ENCODE measurements around the gene CAMP.

GRCh38 chr3:48202632-48203031, 20.7 kb upstream of the CAMP start:
- TF ChIP-seq CTCF (IDR thresholded peaks at IDR 0.05; ENCODE audit: poor library complexity) (no peak), EZH2 (IDR thresholded peaks at IDR 0.05; ENCODE audit: borderline replicate concordance) (no peak), EZH2phosphoT487 (IDR thresholded peaks at IDR 0.05; ENCODE audit: low read depth, severe bottlenecking, unreplicated experiment) (no peak)
